ENCODE data around the gene ARHGEF4. TPM values are rescaled to one million over a fixed set of nuclear protein-coding genes. Genes with fewer than 3 reads are reported as not detected.

ARHGEF4 gene
- total RNA-seq, 2 experiments from 2014 or later, result 0.40 to 0.47 TPM

DNA sequence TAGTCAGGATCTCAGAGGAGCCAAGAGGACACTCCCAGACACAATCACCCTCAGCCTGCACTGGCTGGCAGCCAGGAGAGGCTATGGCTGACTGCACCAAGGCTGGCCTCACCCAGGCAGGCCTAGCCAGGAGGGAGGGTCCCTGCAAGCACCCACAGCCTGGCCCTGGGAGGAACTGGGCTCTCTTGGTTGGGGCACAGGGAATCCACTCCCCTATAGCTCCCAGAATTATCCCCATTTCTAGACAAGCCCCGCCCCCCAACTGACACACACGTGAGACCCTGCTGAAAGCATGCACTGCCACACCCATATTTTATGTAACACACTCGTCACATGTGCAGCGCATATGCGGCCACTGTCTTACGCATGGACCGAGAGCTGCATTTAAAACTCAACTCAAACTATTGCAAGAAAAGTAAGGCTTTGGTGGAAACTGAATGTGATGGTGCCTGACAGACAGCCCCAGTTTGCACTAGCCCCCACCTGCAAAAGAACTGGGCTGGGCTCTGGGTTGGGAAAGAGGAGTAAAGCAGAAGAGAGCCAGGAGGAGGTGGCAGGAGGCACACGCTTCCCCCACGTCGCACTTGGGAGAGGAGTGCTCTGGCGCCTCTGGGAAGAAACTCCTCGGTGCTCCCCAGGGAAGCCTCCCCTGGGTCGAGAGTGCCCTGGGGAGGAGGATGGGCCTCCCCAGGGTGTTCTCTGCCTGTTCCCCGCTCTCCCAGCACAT, 28.9 kb upstream of the ARHGEF4 start:
- Mint-ChIP-seq H3K36me3 (ENCODE audit: low read depth) (no peaks in the 10 kb centered on the region), H3K4me3 (no peak overlapping the region), H3K4me1 (peaks cover 6% of the 10 kb centered on the region), H3K27ac (no peak overlapping the region), H3K9me3 (no peaks in the 10 kb centered on the region), H3K27me3 (peaks cover 28% of the 10 kb centered on the region)
- ChIA-PET POLR2A (no interaction called here), CTCF (no interaction called here)
- DNase-seq, result no peak

DNA sequence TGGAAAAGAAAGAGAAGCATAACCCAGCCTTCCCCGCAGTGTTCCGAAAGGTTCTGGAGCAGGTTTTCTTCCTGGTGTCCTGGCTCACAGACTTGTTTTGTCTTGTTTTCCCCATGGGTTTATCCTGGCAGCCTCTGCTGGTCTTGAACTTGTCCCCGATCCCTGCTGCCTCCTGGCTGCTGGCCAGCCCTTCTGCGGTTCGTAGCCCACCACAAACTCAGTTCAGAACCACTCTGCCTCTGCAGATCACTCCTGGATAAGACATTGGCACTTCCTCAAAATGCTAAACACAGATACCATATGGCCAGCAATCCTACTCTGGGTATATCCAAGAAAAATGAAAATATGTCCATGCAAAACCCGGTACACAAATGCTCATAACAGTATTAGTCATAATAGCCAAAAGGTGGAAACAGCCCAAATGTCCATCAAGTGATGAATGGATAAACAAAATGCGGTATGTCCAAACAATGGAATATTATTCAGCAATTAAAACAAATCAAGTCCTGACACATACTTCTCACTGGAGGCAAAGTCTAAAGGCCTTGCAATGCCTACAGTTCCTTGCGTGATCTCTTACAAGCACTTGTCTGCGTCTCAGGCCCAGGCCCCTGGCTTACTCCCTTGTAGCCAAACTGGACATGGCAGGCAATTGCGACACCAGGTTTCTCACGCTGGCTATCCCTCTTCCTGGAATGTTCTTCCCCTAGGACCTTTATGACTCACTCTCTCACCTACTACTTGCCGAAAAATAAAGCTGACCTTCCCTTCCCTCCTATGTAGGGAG, 28.0 kb upstream of the ARHGEF4 start:
- H3K27me3 Mint-ChIP-seq, result peaks cover 28% of the 10 kb centered on the region
- H3K4me3 Mint-ChIP-seq, result no peak overlapping the region
- no peak for DNase-seq
- peaks cover 6% of the 10 kb centered on the region for H3K4me1 Mint-ChIP-seq
- CTCF ChIA-PET, result no interaction called here
- no peaks in the 10 kb centered on the region for H3K9me3 Mint-ChIP-seq
- no peak overlapping the region for H3K27ac Mint-ChIP-seq
- POLR2A ChIA-PET, result no interaction called here
- no peaks in the 10 kb centered on the region for H3K36me3 Mint-ChIP-seq (ENCODE audit: low read depth)

DNA sequence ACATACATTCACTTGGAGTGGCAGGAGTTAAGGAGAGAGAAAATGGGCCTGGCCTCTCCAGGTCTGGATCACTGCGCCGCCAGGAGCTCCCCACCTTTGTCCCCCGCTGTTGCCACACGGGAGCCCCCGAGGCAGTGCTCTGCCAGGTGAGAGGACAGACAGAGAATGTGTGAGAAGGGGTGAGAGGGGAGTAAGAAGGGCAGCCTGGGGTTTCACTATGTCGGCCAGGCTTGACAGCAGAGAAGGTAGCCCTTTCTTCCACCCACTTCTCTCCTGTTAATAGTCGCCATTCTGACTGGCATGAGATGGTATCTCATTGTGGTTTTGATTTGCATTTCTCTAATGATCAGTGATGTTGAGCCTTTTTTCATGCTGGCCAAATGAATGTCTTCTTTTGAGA, 26.2 kb upstream of the ARHGEF4 start:
- H3K4me1 Mint-ChIP-seq, result peaks cover 6% of the 10 kb centered on the region
- no peak overlapping the region for H3K4me3 Mint-ChIP-seq
- no peak overlapping the region for H3K27ac Mint-ChIP-seq
- no peaks in the 10 kb centered on the region for H3K9me3 Mint-ChIP-seq
- DNase-seq, result no peak
- ChIA-PET POLR2A (no interaction called here), CTCF (no interaction called here)
- H3K27me3 Mint-ChIP-seq, result peaks cover 28% of the 10 kb centered on the region
- no peaks in the 10 kb centered on the region for H3K36me3 Mint-ChIP-seq (ENCODE audit: low read depth)

DNA sequence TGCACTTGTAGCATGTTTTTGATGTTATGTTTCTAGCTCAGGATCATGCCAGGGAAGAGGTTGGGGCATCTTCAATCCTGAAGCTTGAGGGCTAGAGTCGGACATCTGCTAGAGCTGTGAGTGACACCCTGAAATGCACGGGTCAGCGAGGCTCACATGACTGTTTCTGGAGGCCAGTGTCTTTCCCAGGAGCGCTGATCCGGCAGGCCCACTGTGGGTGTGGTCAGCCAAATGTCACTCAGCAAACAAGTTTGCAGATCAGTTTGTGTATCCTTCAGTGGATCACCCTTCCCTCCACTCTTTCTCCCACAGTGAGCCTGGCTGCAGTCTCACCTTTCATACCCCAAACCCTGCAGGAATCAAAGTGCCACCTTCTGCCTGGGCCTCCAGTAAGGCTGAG, 23.0 kb upstream of the ARHGEF4 start:
- no peak overlapping the region for H3K27ac Mint-ChIP-seq
- DNase-seq, result no peak
- ChIA-PET POLR2A (no interaction called here), CTCF (no interaction called here)
- H3K4me3 Mint-ChIP-seq, result no peak overlapping the region
- no peaks in the 10 kb centered on the region for H3K4me1 Mint-ChIP-seq
- H3K36me3 Mint-ChIP-seq (ENCODE audit: low read depth), result no peaks in the 10 kb centered on the region
- peaks cover 28% of the 10 kb centered on the region for H3K27me3 Mint-ChIP-seq
- no peaks in the 10 kb centered on the region for H3K9me3 Mint-ChIP-seq

DNA sequence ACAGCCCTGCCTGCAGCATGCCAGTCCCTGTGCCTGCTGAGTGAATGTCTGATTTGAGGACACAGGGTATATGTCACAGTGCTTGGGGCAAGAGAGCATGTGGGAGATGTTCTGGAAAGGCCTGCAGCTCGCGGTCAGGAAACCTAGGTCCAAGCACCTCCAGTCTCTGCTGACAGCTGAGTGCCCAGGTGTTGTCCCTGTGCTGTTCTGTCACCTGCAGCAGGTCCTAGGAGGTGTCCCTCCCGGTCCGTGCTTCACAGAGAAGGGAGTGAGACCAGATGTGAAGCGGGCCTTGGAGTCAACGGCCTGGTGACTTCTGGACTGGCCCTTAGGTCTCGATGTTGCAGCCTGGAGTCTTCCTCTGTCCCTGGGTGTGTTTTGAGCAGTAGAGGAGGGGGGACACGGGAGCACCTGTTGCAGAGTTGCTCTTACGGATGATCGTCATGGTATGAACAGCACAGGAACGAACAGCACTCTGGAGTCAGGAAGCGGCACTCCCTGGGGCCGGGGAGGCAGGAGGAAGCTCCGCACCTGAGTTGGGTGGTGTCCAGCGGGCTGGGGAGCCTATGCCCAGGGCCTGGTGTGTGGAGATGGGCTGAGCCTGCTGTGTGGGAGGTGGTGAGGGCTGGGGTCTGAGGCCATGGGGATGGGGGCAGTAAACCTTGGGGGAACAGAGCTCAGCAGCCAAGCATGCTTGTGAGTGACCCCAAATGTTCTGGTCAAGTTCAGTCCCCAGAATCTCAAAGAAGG, 21.6 kb upstream of the ARHGEF4 start:
- no peaks in the 10 kb centered on the region for H3K9me3 Mint-ChIP-seq
- no peak for DNase-seq
- no peak overlapping the region for H3K4me3 Mint-ChIP-seq
- H3K27me3 Mint-ChIP-seq, result peaks cover 24% of the 10 kb centered on the region
- CTCF ChIA-PET, result interaction anchor here (3.2 kb wide), 1 partner anchor 18 kb away, joined by 10 read pairs; no protein-coding TSS in a partner anchor
- POLR2A ChIA-PET, result no interaction called here
- no peaks in the 10 kb centered on the region for H3K36me3 Mint-ChIP-seq (ENCODE audit: low read depth)
- no peaks in the 10 kb centered on the region for H3K4me1 Mint-ChIP-seq
- no peak overlapping the region for H3K27ac Mint-ChIP-seq

DNA sequence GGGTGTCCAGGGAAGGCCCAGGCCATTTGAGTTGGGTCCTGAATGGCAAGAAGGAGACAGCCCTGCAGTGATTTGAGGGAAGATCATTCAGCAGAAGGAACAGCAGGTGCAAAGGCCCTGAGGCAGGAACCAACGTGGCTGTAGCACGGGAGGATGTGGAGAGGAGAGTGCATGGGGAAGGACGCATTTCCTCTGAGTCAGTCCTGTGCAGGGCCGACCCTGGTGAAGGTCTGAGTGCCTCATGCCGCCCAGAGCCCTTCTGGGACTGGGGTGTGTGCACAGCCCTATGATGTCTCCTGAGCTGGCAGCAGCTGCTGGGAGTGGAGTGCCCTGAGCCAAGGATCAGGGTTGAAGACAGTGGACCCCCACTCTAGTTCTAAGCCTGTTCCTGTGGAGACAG, 17.9 kb upstream of the ARHGEF4 start:
- Mint-ChIP-seq H3K9me3 (no peaks in the 10 kb centered on the region), H3K4me1 (peaks cover 1% of the 10 kb centered on the region), H3K36me3 (ENCODE audit: low read depth) (no peaks in the 10 kb centered on the region), H3K27me3 (peaks cover 6% of the 10 kb centered on the region), H3K27ac (no peak overlapping the region), H3K4me3 (no peak overlapping the region)
- ChIA-PET POLR2A (no interaction called here), CTCF (no interaction called here)
- DNase-seq, result no peak

DNA sequence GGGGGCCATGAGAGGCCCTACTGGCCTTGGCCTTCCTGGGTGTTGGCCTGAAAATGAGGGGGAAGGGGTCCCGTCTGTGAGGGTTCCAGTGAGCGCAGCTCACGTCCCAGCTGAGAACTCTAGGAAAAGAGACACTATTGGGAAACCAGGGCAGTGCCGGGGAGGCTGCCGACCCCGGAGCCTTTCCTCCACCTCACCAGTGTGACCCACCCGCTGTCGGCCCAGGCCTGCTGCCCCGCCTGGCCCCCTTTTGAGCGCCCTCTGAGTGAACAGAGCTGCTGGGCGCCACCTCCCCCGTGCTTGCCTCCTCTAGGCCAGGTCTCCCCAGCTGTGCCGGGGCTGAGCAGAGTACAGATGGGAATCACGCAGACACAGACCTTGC, 17.5 kb upstream of the ARHGEF4 start:
- DNase-seq, result no peak
- Mint-ChIP-seq H3K4me1 (peaks cover 5% of the 10 kb centered on the region), H3K4me3 (no peak overlapping the region), H3K27ac (no peak overlapping the region), H3K27me3 (peaks cover 7% of the 10 kb centered on the region), H3K36me3 (ENCODE audit: low read depth) (no peaks in the 10 kb centered on the region), H3K9me3 (no peaks in the 10 kb centered on the region)
- ChIA-PET POLR2A (no interaction called here), CTCF (no interaction called here)

DNA sequence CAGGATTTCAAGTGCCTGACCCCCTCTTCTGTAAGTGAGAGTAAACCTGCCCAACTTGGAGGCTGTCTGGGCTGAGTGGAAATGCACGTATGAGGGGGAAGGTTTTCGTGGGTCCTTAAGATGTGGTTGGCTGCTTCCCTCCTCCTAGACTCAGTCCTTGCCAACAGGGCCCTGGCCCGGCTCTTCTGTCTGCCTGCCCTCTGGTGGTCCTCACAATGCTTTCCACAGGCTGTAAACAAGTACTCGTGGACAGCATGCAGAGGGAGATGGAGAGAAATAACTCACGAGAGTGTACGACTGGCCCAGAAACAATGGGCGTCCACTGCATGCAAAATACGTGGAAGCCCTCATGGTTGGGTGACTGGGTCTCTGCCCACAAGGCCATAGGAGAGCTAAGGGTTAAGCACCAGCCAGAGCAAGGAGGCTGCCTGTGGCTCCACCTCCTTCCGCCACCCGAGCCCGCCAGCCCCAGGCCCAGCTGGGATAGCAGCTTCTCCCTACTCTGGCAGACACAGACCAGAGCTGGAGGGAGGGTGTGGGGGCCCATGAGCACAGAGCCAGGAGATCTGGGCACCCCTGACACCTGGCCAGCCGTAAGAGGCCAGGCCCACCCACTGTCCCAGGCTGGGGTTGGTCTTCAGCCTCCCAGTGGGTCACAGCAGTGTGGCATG, 17.0 kb upstream of the ARHGEF4 start:
- no peaks in the 10 kb centered on the region for H3K9me3 Mint-ChIP-seq
- POLR2A ChIA-PET, result no interaction called here
- H3K27me3 Mint-ChIP-seq, result peaks cover 8% of the 10 kb centered on the region

DNA sequence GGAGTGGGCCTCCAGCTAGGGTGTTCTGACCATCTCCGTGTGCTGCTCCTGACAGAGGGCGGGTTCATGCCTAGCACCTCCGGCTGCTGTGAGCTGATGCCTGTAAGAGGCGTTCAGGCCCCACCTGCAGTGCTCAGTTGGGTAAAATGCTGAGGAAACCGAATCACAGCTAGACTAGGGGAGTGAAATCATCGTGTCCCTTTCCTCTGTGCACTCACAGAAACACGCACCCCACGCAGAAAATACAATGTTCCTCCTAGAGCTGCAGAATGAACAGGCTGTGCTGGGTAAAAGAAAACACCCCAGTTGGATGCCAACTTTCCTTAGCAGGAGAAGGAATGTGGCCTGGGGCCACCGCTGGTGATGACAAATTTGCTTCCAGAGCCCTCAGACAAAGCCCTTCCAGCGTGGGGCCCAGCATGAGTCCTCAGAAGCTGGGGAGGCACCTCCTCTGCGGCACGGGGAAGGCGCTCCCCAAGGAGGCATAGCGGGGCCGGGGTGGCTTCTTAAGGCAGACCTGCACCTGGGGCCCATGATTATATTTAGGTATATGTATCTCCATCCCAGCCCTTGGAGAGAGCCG, 16.3 kb upstream of the ARHGEF4 start:
- Mint-ChIP-seq H3K36me3 (ENCODE audit: low read depth) (no peaks in the 10 kb centered on the region), H3K9me3 (no peaks in the 10 kb centered on the region), H3K4me3 (no peak overlapping the region), H3K27me3 (peaks cover 8% of the 10 kb centered on the region), H3K27ac (no peak overlapping the region), H3K4me1 (peaks cover 15% of the 10 kb centered on the region)
- DNase-seq, result no peak
- ChIA-PET POLR2A (no interaction called here), CTCF (no interaction called here)

More for the DNA sequence above, 17.0 kb upstream of the ARHGEF4 start:
- Mint-ChIP-seq H3K4me3 (no peak overlapping the region), H3K4me1 (peaks cover 10% of the 10 kb centered on the region), H3K27ac (no peak overlapping the region), H3K36me3 (ENCODE audit: low read depth) (no peaks in the 10 kb centered on the region)
- CTCF ChIA-PET, result no interaction called here
- no peak for DNase-seq

DNA sequence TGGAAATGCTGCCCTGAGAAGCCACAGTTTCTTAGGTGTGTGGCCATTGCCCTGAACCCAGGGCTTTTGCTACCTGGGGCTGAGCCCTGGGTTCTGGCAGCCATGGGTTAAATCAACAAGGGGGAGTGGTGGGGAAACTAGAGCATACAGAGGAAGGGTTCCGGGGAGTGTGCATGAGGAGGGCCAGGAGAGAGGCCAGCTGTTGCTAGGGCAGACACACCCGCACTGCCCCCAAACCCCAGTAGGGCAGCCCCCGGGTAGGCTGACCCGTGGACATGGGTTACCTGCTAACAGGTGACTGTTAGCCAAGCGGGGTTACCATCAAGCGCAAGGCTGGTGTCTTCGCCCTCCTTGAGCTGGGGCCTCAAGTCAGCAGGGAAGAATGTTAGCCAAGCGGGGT, 14.8 kb upstream of the ARHGEF4 start:
- peaks cover 8% of the 10 kb centered on the region for H3K27me3 Mint-ChIP-seq
- DNase-seq, result no peak
- CTCF ChIA-PET, result interaction anchor here (3.5 kb wide), 1 partner anchor 25 kb away, joined by 15 read pairs; no protein-coding TSS in a partner anchor
- no peaks in the 10 kb centered on the region for H3K9me3 Mint-ChIP-seq
- H3K27ac Mint-ChIP-seq, result no peak overlapping the region
- H3K4me1 Mint-ChIP-seq, result peaks cover 17% of the 10 kb centered on the region
- POLR2A ChIA-PET, result no interaction called here
- no peak overlapping the region for H3K4me3 Mint-ChIP-seq
- H3K36me3 Mint-ChIP-seq (ENCODE audit: low read depth), result no peaks in the 10 kb centered on the region

DNA sequence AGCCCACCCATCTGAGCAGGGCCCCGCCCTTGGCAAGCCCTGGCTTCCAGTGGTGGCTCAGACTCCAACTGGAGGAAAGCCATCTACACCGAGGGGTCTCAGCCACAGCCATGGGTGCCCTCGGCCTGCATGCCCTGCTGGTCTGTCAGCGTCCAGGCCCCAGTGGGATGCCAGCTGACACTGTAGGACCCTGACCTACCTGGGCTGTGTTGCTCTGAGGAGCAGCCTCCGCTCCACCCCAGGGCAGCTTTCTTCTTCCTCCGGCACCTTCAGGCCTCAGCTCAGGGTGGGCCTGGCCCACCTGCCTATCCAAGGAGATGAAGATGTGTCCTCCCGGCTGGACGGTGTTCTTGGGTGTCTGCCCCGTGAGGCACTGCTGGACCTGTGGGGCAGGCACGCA, 13.9 kb upstream of the ARHGEF4 start:
- POLR2A ChIA-PET, result no interaction called here
- no peaks in the 10 kb centered on the region for H3K9me3 Mint-ChIP-seq
- H3K27me3 Mint-ChIP-seq, result peaks cover 8% of the 10 kb centered on the region
- DNase-seq, result no peak
- H3K27ac Mint-ChIP-seq, result no peak overlapping the region
- no peak overlapping the region for H3K4me3 Mint-ChIP-seq
- no peaks in the 10 kb centered on the region for H3K36me3 Mint-ChIP-seq (ENCODE audit: low read depth)
- CTCF ChIA-PET, result interaction anchor here (3.5 kb wide), 1 partner anchor 25 kb away, joined by 15 read pairs; no protein-coding TSS in a partner anchor
- H3K4me1 Mint-ChIP-seq, result peaks cover 17% of the 10 kb centered on the region

DNA sequence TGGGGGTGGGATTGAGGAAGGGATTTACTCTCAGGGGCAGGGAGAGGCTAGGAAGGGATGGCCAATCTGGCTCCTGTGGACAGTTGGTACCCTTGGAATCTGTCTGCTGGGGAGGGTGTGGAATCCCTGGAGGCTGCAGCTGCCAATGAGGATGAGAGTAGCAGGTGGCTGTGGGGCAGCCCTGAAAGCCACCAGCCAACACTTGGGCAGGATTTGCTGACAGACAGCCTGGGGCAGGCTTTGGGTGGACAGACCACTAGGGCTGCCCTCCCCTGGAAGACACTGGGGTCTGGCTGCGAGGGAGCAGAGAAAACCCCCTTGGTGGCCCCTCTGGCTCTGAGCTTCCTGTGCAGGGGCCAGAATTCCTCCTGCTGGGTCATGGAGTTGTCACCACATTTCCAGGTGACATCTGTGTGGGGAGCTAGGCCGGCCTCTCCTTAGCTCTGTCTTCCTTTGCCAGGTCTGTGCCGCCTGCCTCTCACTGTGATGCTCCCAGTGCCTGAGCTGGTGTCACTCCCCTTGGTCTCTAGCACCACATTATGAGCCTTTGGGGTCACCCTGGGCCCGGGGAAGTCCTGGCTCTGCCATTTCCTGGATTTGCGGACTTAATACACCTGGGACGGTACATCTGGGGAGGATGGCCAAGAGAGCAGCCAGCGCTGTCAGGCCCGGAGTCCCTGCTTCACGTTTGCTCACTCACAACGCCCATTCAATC, 13.4 kb upstream of the ARHGEF4 start:
- Mint-ChIP-seq H3K9me3 (no peaks in the 10 kb centered on the region), H3K4me3 (no peak overlapping the region), H3K36me3 (ENCODE audit: low read depth) (no peaks in the 10 kb centered on the region), H3K27me3 (peaks cover 8% of the 10 kb centered on the region), H3K27ac (no peak overlapping the region), H3K4me1 (peaks cover 17% of the 10 kb centered on the region)
- ChIA-PET CTCF (interaction anchor here (3.5 kb wide), 1 partner anchor 26 kb away, joined by 15 read pairs; no protein-coding TSS in a partner anchor), POLR2A (no interaction called here)
- no peak for DNase-seq
